Testis (tissue), 2 donors: Measurements from ENCODE around the gene PARP1.

Source experiments
- CTCF ChIP-seq, 3 experiments: fragments of 450-650 bp in 2 of 3; fragments of 200-600 bp in 1 of 3; sonication (generic) in 1 of 3; IDR thresholded peaks; one replicate each; pipeline ENCODE4 v1.5.1; 2016 to 2019; ENCODE audit warnings: antibody characterized with exemption in 3 of 3, mild to moderate bottlenecking in 2 of 3, moderate library complexity in 1 of 3
- POLR2A ChIP-seq: fragments of 450-650 bp; IDR thresholded peaks from one replicate; pipeline ENCODE4 v1.6.1; 2017; ENCODE audit warnings: antibody characterized with exemption, mild to moderate bottlenecking, moderate library complexity

GRCh38 chr1:226384717-226385116 lies 23.2 kb downstream of the PARP1 start:
- TF ChIP-seq CTCF (IDR thresholded peaks at IDR 0.05) (no peak), POLR2A (no peak)
